Esophagus squamous epithelium (tissue), 4 donors: ENCODE results near the gene LKAAEAR1.

Experiments
- POLR2A ChIP-seq, 4 donors: fragments of 450-650 bp; IDR thresholded peaks; one replicate each; pipeline ENCODE4 v1.6.1; 2017; ENCODE audit warnings: antibody characterized with exemption in 4 of 4, mild to moderate bottlenecking in 4 of 4, moderate library complexity in 3 of 4
- TF ChIP-seq, protein P1 (sequence below), 6 experiments: fragments of 450-650 bp in 4 of 6; fragments of 200-600 bp in 2 of 6; sonication (generic) in 2 of 6; IDR thresholded peaks; one replicate each; pipeline ENCODE4 v1.5.1; 2016 to 2019; ENCODE audit warnings: antibody characterized with exemption in 6 of 6, mild to moderate bottlenecking in 4 of 6, moderate library complexity in 4 of 6

DNA sequence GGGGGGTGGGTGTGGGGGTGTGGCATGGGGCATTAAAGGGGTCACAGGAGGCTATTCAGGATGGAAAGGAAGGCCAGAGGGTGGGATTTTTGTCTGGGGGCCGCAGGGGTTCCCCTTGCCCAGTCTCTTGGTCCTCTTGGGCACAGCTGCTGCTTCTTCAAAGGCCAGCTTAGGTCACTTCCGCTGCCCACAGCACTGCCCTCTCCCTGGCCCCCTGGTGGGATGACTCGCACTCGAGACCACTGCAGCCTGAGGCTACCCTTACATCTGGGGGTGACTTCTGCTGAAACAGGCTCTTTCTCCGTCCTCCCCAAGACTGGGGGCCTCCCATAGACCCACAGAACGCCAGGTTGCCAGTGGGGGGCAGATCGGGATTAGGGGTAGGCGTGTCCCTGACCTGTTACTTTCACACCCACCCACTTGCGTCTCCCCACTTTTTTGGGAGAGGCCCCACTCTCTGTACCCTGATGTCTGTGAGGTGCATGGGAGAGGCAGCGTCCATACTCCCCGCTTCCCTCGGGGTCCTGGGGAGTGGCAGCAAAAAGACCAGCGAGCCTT lies 1.3 kb downstream of the LKAAEAR1 start:
- TF ChIP-seq POLR2A (IDR thresholded peaks at IDR 0.05) = no peak
- TF ChIP-seq, protein P1, sequence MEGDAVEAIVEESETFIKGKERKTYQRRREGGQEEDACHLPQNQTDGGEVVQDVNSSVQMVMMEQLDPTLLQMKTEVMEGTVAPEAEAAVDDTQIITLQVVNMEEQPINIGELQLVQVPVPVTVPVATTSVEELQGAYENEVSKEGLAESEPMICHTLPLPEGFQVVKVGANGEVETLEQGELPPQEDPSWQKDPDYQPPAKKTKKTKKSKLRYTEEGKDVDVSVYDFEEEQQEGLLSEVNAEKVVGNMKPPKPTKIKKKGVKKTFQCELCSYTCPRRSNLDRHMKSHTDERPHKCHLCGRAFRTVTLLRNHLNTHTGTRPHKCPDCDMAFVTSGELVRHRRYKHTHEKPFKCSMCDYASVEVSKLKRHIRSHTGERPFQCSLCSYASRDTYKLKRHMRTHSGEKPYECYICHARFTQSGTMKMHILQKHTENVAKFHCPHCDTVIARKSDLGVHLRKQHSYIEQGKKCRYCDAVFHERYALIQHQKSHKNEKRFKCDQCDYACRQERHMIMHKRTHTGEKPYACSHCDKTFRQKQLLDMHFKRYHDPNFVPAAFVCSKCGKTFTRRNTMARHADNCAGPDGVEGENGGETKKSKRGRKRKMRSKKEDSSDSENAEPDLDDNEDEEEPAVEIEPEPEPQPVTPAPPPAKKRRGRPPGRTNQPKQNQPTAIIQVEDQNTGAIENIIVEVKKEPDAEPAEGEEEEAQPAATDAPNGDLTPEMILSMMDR (IDR thresholded peaks at IDR 0.05) = no peak
